Measurements from ENCODE around the gene PPIP5K2.

Gene PPIP5K2

DNA sequence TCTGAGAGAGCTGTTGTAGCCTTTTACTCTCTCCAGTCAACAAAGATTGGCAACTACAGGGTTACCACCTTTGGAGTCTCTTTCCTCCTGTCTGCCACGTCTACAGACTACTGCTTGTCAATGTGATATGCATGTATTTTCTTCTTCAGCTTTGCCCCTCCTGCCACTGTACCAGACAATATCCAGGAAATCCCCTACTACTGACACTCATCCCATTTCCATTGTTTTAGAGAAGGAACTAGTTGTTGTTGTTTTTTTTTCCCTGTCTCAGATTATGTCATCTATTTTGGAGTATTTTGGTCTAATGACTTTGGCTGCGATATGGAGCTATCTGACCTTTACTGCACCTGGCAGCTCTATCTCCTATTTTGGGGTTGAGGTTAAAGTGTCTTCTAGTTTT lies 88.4 kb downstream of the PPIP5K2 start:
- in situ Hi-C loops (cut with HindIII; ENCODE audit: low sequenced_read_pairs), result no loop called here
- no peak overlapping the region for H3K4me3 ChIP-seq (ENCODE audit: low read depth, low read length)
- TF ChIP-seq, protein P1, sequence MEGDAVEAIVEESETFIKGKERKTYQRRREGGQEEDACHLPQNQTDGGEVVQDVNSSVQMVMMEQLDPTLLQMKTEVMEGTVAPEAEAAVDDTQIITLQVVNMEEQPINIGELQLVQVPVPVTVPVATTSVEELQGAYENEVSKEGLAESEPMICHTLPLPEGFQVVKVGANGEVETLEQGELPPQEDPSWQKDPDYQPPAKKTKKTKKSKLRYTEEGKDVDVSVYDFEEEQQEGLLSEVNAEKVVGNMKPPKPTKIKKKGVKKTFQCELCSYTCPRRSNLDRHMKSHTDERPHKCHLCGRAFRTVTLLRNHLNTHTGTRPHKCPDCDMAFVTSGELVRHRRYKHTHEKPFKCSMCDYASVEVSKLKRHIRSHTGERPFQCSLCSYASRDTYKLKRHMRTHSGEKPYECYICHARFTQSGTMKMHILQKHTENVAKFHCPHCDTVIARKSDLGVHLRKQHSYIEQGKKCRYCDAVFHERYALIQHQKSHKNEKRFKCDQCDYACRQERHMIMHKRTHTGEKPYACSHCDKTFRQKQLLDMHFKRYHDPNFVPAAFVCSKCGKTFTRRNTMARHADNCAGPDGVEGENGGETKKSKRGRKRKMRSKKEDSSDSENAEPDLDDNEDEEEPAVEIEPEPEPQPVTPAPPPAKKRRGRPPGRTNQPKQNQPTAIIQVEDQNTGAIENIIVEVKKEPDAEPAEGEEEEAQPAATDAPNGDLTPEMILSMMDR (IDR thresholded peaks at IDR 0.05; ENCODE audit: low read depth, low read length, missing control alignments), result no peak
- DNase-seq (ENCODE audit: low read depth), result no peak

DNA sequence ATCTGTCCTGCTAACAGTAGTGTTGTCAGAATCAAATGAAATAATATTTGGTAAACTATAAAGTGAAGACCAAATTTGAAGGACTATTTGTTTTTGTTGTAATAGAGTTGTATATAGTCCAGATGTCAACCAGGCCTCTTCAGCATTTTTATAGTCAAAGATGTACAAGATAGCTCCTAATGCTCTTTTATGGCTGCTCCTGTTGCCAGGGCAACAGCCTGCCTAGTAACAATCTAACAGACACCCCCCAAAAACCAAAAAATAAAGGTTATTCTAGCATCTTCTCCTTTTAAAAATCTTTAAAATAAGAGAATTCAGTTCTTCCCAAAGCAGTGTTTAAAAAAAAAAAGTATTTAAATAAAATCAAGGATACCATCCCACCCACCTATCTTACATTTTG lies 89.0 kb downstream of the PPIP5K2 start:
- TF ChIP-seq, protein P1 (IDR thresholded peaks at IDR 0.05; ENCODE audit: low read depth, low read length, missing control alignments), result no peak
- no peak overlapping the region for H3K4me3 ChIP-seq (ENCODE audit: low read depth, low read length)
- in situ Hi-C loops (cut with HindIII; ENCODE audit: low sequenced_read_pairs), result no loop called here
- no peak for DNase-seq (ENCODE audit: low read depth)

DNA sequence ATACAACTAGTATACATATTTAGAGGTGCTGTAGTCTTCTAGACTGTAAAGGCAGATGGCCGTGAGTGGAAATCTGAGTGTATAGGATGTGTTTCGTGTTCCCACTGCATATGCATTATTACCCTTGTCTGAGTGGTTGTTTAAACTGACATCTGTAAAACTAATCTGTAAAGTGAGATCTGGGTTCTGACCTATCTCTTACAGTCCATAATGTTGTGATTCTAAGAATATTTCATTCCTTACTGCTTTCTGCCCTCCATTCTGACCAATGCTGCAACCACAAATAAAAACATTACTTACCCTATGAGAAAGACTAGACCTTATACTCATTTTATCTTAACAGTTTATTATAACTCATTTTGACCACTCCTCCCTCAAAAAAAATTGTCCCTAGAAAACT lies 90.9 kb downstream of the PPIP5K2 start:
- DNase-seq (ENCODE audit: low read depth), result no peak
- TF ChIP-seq, protein P1 (IDR thresholded peaks at IDR 0.05; ENCODE audit: low read depth, low read length, missing control alignments), result no peak
- in situ Hi-C loops (cut with HindIII; ENCODE audit: low sequenced_read_pairs), result no loop called here
- H3K4me3 ChIP-seq (ENCODE audit: low read depth, low read length), result no peak overlapping the region

DNA sequence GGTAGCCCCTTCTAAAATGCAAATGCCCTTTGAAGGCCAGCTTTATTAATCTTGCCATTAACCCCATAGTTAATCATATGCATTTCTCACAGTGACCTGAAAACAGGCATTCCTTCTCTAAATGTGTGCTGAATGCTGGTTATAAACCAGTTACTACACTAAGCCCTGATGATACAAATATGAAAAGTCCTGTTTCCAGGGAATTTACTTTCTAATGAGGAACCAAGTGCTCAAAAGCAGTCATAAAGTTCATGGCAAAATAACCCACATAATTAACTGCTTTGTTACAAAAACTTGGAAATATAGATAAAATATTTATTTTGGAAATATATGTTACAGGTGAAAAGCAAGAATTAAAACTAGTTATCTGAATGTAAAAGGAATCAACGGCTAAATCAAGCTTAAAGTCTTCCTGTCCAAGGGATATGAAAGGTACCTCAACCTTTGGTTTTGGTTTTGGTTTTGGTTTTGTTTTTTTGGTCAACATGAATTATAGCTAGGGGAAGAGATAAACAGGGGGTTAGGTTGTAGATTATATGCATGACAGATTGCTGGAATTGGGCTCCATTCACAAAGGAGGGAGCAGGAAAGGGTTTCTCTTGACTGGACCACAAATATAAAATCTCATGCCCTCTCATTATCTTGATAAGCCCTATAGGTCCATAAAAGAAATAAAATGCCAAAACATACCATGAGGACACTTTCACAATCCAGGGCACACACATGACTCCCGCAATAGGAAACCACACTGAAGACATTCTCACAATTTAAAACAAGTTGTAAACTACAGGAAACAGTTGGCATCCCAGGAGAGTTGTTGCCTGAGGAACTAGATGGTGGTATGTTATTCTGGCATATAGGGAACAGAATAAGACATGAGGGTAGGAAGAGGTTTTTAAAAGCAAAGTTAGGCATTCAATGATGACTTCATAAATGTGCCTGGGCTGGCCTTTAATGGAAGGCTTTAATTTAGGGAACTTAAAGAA lies 91.8 kb downstream of the PPIP5K2 start:
- H3K4me3 ChIP-seq (ENCODE audit: low read depth, low read length), result no peak overlapping the region
- DNase-seq (ENCODE audit: low read depth), result no peak
- in situ Hi-C loops (cut with HindIII; ENCODE audit: low sequenced_read_pairs), result no loop called here
- TF ChIP-seq, protein P1 (IDR thresholded peaks at IDR 0.05; ENCODE audit: low read depth, low read length, missing control alignments), result no peak

DNA sequence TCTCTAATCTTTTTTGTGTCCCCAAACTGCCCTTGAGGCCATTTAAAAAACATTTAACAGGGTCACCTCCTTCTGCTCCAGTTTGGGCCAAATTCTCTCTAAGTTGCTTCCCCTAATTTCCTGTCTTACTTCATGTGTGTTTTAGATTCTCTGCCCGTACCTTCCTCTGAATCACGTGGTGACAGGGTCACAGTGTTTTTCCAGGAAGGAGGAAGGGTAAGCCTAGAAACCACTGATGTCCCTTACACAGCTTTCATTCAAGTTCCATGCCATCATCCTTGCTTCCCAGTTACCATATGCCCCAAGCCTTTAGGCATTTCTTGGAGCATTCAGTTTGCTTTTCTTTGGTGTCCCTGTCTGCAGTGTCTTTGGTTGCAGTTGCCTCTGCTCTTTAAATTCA lies 96.0 kb downstream of the PPIP5K2 start:
- H3K4me3 ChIP-seq (ENCODE audit: low read depth, low read length), result no peak overlapping the region
- TF ChIP-seq, protein P1 (IDR thresholded peaks at IDR 0.05; ENCODE audit: low read depth, low read length, missing control alignments), result no peak
- in situ Hi-C loops (cut with HindIII; ENCODE audit: low sequenced_read_pairs), result no loop called here
- no peak for DNase-seq (ENCODE audit: low read depth)

DNA sequence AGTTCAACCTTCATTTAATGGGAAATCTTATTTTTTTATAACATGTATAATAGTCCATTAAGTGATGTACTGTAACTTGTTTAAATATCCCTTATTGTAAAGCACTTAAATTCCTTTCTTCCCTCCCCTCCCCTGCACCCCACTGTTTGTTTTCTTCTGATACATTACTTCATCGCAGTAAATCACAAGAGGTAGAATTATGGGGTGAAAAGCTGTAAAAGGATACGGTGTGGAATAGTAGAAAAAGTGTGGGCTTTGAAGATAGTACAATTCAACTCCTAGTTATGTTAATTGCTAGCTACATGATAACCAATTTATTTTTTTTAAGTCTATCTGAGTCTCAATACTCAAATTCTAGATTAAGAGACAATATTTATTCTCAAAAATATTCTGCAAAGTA lies 96.6 kb downstream of the PPIP5K2 start:
- TF ChIP-seq, protein P1 (IDR thresholded peaks at IDR 0.05; ENCODE audit: low read depth, low read length, missing control alignments), result no peak
- in situ Hi-C loops (cut with HindIII; ENCODE audit: low sequenced_read_pairs), result no loop called here
- no peak overlapping the region for H3K4me3 ChIP-seq (ENCODE audit: low read depth, low read length)
- no peak for DNase-seq (ENCODE audit: low read depth)

Data from astrocyte of the cerebellum (primary cell).